ENCODE data around the gene ACYP1. TPM values are rescaled to one million over a fixed set of nuclear protein-coding genes. Genes with fewer than 3 reads are reported as not detected.

Gene ACYP1
- total and polyA plus RNA-seq, 2 of the 13 experiments (the other 11 are each of a cell fraction or from before 2014, with no cell fraction given): 9.7 to 22.4 TPM

- TF ChIP-seq RAD21 (CRISPR knock-in tag; IDR thresholded peaks at IDR 0.05) (peak; percentile 54), SALL2 (CRISPR knock-in tag; IDR thresholded peaks at IDR 0.05) (peak; percentile 75), ZNF7 (CRISPR knock-in tag; IDR thresholded peaks at IDR 0.05) (no peak), NR2F1 (CRISPR knock-in tag; IDR thresholded peaks at IDR 0.05) (peak in 1 of 2 experiments; percentile 75; a peak in 2 of 4 replicates), ZFX (CRISPR knock-in tag; IDR thresholded peaks at IDR 0.05; ENCODE audit: low read depth) (peak; percentile 88), MIXL1 (CRISPR knock-in tag; IDR thresholded peaks at IDR 0.05) (0 out of 2 replicates have a peak, but pooled peaks have one; percentile 27), TBX2 (CRISPR knock-in tag; IDR thresholded peaks at IDR 0.05; ENCODE audit: borderline replicate concordance) (peak; percentile 80), ZNF569 (CRISPR knock-in tag; IDR thresholded peaks at IDR 0.05; ENCODE audit: borderline replicate concordance) (no peak; the same call in 1 of the 2 replicates), ZFP82 (CRISPR knock-in tag; IDR thresholded peaks at IDR 0.05; ENCODE audit: borderline replicate concordance) (no peak)
- TF ChIP-seq, protein P1, sequence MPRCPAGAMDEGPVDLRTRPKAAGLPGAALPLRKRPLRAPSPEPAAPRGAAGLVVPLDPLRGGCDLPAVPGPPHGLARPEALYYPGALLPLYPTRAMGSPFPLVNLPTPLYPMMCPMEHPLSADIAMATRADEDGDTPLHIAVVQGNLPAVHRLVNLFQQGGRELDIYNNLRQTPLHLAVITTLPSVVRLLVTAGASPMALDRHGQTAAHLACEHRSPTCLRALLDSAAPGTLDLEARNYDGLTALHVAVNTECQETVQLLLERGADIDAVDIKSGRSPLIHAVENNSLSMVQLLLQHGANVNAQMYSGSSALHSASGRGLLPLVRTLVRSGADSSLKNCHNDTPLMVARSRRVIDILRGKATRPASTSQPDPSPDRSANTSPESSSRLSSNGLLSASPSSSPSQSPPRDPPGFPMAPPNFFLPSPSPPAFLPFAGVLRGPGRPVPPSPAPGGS (CRISPR knock-in tag; IDR thresholded peaks at IDR 0.05): peak; percentile 69; the same call in 1 of the 2 replicates
- TF ChIP-seq, protein P2, sequence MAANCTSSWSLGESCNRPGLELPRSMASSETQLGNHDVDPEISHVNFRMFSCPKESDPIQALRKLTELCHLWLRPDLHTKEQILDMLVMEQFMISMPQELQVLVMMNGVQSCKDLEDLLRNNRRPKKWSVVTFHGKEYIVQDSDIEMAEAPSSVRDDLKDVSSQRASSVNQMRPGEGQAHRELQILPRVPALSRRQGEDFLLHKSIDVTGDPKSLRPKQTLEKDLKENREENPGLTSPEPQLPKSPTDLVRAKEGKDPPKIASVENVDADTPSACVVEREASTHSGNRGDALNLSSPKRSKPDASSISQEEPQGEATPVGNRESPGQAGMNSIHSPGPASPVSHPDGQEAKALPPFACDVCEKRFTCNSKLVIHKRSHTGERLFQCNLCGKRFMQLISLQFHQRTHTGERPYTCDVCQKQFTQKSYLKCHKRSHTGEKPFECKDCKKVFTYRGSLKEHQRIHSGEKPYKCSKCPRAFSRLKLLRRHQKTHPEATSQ (CRISPR knock-in tag; IDR thresholded peaks at IDR 0.05; ENCODE audit: borderline replicate concordance): no peak
- TF ChIP-seq, protein P3, sequence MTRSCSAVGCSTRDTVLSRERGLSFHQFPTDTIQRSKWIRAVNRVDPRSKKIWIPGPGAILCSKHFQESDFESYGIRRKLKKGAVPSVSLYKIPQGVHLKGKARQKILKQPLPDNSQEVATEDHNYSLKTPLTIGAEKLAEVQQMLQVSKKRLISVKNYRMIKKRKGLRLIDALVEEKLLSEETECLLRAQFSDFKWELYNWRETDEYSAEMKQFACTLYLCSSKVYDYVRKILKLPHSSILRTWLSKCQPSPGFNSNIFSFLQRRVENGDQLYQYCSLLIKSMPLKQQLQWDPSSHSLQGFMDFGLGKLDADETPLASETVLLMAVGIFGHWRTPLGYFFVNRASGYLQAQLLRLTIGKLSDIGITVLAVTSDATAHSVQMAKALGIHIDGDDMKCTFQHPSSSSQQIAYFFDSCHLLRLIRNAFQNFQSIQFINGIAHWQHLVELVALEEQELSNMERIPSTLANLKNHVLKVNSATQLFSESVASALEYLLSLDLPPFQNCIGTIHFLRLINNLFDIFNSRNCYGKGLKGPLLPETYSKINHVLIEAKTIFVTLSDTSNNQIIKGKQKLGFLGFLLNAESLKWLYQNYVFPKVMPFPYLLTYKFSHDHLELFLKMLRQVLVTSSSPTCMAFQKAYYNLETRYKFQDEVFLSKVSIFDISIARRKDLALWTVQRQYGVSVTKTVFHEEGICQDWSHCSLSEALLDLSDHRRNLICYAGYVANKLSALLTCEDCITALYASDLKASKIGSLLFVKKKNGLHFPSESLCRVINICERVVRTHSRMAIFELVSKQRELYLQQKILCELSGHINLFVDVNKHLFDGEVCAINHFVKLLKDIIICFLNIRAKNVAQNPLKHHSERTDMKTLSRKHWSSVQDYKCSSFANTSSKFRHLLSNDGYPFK (CRISPR knock-in tag; IDR thresholded peaks at IDR 0.05; ENCODE audit: borderline replicate concordance): peak; percentile 55; the same call in 1 of the 2 replicates
- TF ChIP-seq, protein P4, sequence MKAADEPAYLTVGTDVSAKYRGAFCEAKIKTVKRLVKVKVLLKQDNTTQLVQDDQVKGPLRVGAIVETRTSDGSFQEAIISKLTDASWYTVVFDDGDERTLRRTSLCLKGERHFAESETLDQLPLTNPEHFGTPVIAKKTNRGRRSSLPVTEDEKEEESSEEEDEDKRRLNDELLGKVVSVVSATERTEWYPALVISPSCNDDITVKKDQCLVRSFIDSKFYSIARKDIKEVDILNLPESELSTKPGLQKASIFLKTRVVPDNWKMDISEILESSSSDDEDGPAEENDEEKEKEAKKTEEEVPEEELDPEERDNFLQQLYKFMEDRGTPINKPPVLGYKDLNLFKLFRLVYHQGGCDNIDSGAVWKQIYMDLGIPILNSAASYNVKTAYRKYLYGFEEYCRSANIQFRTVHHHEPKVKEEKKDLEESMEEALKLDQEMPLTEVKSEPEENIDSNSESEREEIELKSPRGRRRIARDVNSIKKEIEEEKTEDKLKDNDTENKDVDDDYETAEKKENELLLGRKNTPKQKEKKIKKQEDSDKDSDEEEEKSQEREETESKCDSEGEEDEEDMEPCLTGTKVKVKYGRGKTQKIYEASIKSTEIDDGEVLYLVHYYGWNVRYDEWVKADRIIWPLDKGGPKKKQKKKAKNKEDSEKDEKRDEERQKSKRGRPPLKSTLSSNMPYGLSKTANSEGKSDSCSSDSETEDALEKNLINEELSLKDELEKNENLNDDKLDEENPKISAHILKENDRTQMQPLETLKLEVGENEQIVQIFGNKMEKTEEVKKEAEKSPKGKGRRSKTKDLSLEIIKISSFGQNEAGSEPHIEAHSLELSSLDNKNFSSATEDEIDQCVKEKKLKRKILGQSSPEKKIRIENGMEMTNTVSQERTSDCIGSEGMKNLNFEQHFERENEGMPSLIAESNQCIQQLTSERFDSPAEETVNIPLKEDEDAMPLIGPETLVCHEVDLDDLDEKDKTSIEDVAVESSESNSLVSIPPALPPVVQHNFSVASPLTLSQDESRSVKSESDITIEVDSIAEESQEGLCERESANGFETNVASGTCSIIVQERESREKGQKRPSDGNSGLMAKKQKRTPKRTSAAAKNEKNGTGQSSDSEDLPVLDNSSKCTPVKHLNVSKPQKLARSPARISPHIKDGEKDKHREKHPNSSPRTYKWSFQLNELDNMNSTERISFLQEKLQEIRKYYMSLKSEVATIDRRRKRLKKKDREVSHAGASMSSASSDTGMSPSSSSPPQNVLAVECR (CRISPR knock-in tag; IDR thresholded peaks at IDR 0.05; ENCODE audit: borderline replicate concordance): peak; percentile 89
- TF ChIP-seq, protein P5, sequence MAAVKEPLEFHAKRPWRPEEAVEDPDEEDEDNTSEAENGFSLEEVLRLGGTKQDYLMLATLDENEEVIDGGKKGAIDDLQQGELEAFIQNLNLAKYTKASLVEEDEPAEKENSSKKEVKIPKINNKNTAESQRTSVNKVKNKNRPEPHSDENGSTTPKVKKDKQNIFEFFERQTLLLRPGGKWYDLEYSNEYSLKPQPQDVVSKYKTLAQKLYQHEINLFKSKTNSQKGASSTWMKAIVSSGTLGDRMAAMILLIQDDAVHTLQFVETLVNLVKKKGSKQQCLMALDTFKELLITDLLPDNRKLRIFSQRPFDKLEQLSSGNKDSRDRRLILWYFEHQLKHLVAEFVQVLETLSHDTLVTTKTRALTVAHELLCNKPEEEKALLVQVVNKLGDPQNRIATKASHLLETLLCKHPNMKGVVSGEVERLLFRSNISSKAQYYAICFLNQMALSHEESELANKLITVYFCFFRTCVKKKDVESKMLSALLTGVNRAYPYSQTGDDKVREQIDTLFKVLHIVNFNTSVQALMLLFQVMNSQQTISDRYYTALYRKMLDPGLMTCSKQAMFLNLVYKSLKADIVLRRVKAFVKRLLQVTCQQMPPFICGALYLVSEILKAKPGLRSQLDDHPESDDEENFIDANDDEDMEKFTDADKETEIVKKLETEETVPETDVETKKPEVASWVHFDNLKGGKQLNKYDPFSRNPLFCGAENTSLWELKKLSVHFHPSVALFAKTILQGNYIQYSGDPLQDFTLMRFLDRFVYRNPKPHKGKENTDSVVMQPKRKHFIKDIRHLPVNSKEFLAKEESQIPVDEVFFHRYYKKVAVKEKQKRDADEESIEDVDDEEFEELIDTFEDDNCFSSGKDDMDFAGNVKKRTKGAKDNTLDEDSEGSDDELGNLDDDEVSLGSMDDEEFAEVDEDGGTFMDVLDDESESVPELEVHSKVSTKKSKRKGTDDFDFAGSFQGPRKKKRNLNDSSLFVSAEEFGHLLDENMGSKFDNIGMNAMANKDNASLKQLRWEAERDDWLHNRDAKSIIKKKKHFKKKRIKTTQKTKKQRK (IDR thresholded peaks at IDR 0.05; ENCODE audit: low read length): no peak
Observed at GRCh38 chr14:75069121-75069810, 5.4 kb upstream of the ACYP1 start, which contains the start of gene ZC2HC1C (continued).

Data from HepG2 (cell line).